C4-2B (cell line): ENCODE results near the gene DDA1.

Experiments
- CTCF ChIP-seq: fragments of 450-650 bp; conservative IDR thresholded peaks from 2 replicates; pipeline ENCODE4 v1.5.1; 2017; ENCODE audit warnings: mild to moderate bottlenecking
- ZFX ChIP-seq: fragments of 450-650 bp; IDR thresholded peaks from 2 replicates; pipeline ENCODE4 v1.6.1; 2017

GRCh38 chr19:17305216-17305516 is 4.2 kb upstream of the DDA1 start:
- TF ChIP-seq CTCF (no peak), ZFX (no peak)
